GM23338 (cell line): ENCODE data around the gene TRAK1. TPM values are rescaled to one million over a fixed set of nuclear protein-coding genes. Genes with fewer than 3 reads are reported as not detected.
A peak's percentile ranks its signal among the peaks of the same experiment; 100 is the strongest.

Experiments used
- ATAC-seq: fragments of 200-7000 bp; cut with Tn5 transposase; 3 replicates; pipeline ENCODE4 v1.9.1; 2020
- DNase-seq: peaks from one replicate; pipeline ENCODE4 v3.0.0-alpha.2; 2015; ENCODE audit warnings: low spot score
- H2AFZ ChIP-seq: fragments of 200-600 bp; sonication (generic); 2 replicates; pipeline ENCODE4 v1.8.0; 2016; ENCODE audit warnings: antibody characterized with exemption, mild to moderate bottlenecking, moderate library complexity
- H3F3A ChIP-seq: fragments of 200-600 bp; sonication (generic); replicated peaks from 2 replicates; pipeline ENCODE4 v1.8.0; 2017; ENCODE audit warnings: antibody characterized with exemption, mixed run types, low read depth
- H3K27ac ChIP-seq: fragments of 200-600 bp; sonication (generic); 2 replicates; pipeline ENCODE4 v1.6.1; 2016; ENCODE audit warnings: low read depth
- H3K27me3 ChIP-seq: fragments of 200-600 bp; sonication (generic); 2 replicates; pipeline ENCODE4 v1.8.0; 2016; ENCODE audit warnings: mild to moderate bottlenecking, mixed run types, moderate library complexity; ENCODE audit not compliant: insufficient read depth
- H3K36me3 ChIP-seq: fragments of 200-600 bp; sonication (generic); 2 replicates; pipeline ENCODE4 v1.8.0; 2016; ENCODE audit warnings: mild to moderate bottlenecking; ENCODE audit not compliant: insufficient read depth
- H3K4me1 ChIP-seq: fragments of 200-600 bp; sonication (generic); 2 replicates; pipeline ENCODE4 v1.8.0; 2016; ENCODE audit warnings: mild to moderate bottlenecking, moderate library complexity; ENCODE audit not compliant: insufficient read depth
- H3K4me2 ChIP-seq: fragments of 200-600 bp; sonication (generic); 2 replicates; pipeline ENCODE4 v1.7.1; 2017; ENCODE audit warnings: mixed run types
- H3K4me3 ChIP-seq: fragments of 200-600 bp; sonication (generic); 2 replicates; pipeline ENCODE4 v1.6.1; 2016; ENCODE audit warnings: mixed run types
- H3K79me2 ChIP-seq: fragments of 200-600 bp; sonication (generic); replicated peaks from 2 replicates; pipeline ENCODE4 v1.8.0; 2017; ENCODE audit warnings: mild to moderate bottlenecking; ENCODE audit not compliant: insufficient read depth
- H3K9me2 ChIP-seq: fragments of 200-600 bp; sonication (generic); 2 replicates; pipeline ENCODE4 v1.8.0; 2017; ENCODE audit not compliant: insufficient read depth
- H4K20me1 ChIP-seq: fragments of 200-600 bp; sonication (generic); replicated peaks from 2 replicates; pipeline ENCODE4 v1.8.0; 2017; ENCODE audit warnings: mild to moderate bottlenecking; ENCODE audit not compliant: insufficient read depth
- H3K27ac Mint-ChIP-seq: 2 replicates; pipeline ENCODE4 v1.8.0; 2020; ENCODE audit warnings: inconsistent platforms, mild to moderate bottlenecking, moderate library complexity, mixed read lengths
- H3K27me3 Mint-ChIP-seq: 3 replicates; pipeline ENCODE4 v1.8.0; 2022; ENCODE audit warnings: low read depth, mild to moderate bottlenecking, moderate library complexity, mixed read lengths, inconsistent platforms; ENCODE audit not compliant: insufficient read depth, poor library complexity
- H3K36me3 Mint-ChIP-seq: 3 replicates; pipeline ENCODE4 v1.8.0; 2021; ENCODE audit warnings: low read depth, mild to moderate bottlenecking, inconsistent platforms, moderate library complexity, mixed read lengths
- H3K4me1 Mint-ChIP-seq: 3 replicates; pipeline ENCODE4 v1.8.0; 2020; ENCODE audit warnings: mild to moderate bottlenecking, inconsistent platforms, mixed read lengths
- H3K4me3 Mint-ChIP-seq: 3 replicates; pipeline ENCODE4 v1.8.0; 2021; ENCODE audit warnings: moderate library complexity, mild to moderate bottlenecking, inconsistent platforms, mixed read lengths
- H3K9me3 Mint-ChIP-seq: 3 replicates; pipeline ENCODE4 v1.8.0; 2020; ENCODE audit warnings: moderate library complexity, mild to moderate bottlenecking, inconsistent platforms, mixed read lengths
- EZH2 ChIP-seq: fragments of 200-600 bp; sonication (generic); IDR thresholded peaks from one replicate; pipeline ENCODE4 v1.8.0; 2017; ENCODE audit warnings: antibody characterized with exemption, mild to moderate bottlenecking, low read depth; ENCODE audit not compliant: unreplicated experiment
- EZH2phosphoT487 ChIP-seq: fragments of 200-600 bp; sonication (generic); IDR thresholded peaks from one replicate; pipeline ENCODE4 v1.8.1; 2018; ENCODE audit warnings: antibody characterized with exemption; ENCODE audit not compliant: unreplicated experiment
- NANOG ChIP-seq: IDR thresholded peaks from 2 replicates; pipeline ENCODE4 v1.6.1; 2016; ENCODE audit warnings: antibody characterized with exemption, borderline replicate concordance
- POLR2AphosphoS5 ChIP-seq: IDR thresholded peaks from 2 replicates; pipeline ENCODE4 v1.6.1; 2016; ENCODE audit warnings: antibody characterized with exemption, low read depth
- REST ChIP-seq: IDR thresholded peaks from one replicate; pipeline ENCODE4 v1.6.1; 2018; ENCODE audit warnings: antibody characterized with exemption; ENCODE audit not compliant: unreplicated experiment
- STAT1 ChIP-seq: IDR thresholded peaks from one replicate; pipeline ENCODE4 v1.6.1; 2016; ENCODE audit warnings: antibody characterized with exemption; ENCODE audit not compliant: unreplicated experiment
- ZNF114 ChIP-seq: fragments of 250-450 bp; sonication (Bioruptor Pico); IDR thresholded peaks from 2 replicates; pipeline ENCODE4 v1.5.0; 2020; ENCODE audit warnings: mild to moderate bottlenecking, moderate library complexity
- polyA plus RNA-seq: library from polyadenylated mRNA; unstranded; fragments of >200 nt; fragmentation: Nextera tagmentation; extraction: Ambion mirVana; gene quantifications from 2 replicates; pipeline ENCODE4 v1.2.1, GENCODE V29; 2016
- total RNA-seq: library from RNA; depleted of rRNA; stranded (reverse); fragments of >200 nt; shearing (Covaris generic); gene quantifications from 2 replicates; pipeline ENCODE4 v1.2.3, GENCODE V29; 2014
- TF ChIP-seq, protein P1 (sequence below): fragments of 250-450 bp; sonication (Bioruptor Pico); IDR thresholded peaks from 2 replicates; pipeline ENCODE4 v1.5.0; 2020; ENCODE audit warnings: mild to moderate bottlenecking, moderate library complexity
- TF ChIP-seq, protein P2 (sequence below): IDR thresholded peaks from 2 replicates; pipeline ENCODE4 v1.6.1; 2016; ENCODE audit warnings: antibody characterized with exemption

Gene TRAK1
- total and polyA plus RNA-seq, 2 experiments from 2014 or later: 13.4 to 47.4 TPM

- Mint-ChIP-seq H3K4me1 (peaks cover 24% of the 10 kb centered on the region), H3K27me3 (no peaks in the 10 kb centered on the region), H3K9me3 (no peaks in the 10 kb centered on the region), H3K36me3 (peaks cover 4% of the 10 kb centered on the region; the same call in 2 of the 3 replicates), H3K4me3 (no peak overlapping the region), H3K27ac (peak overlapping the region; percentile 70)
- 0 out of 2 replicates have a peak overlapping the region, but pooled peaks have one; percentile 2 for H3K4me2 ChIP-seq
- H3K4me3 ChIP-seq: no peak overlapping the region
- H3K27ac ChIP-seq: 0 out of 2 replicates have a peak overlapping the region, but pooled peaks have one; percentile 63
- DNase-seq (no peak), ATAC-seq (no peak)
- H3K36me3 ChIP-seq: no peaks in the 10 kb centered on the region
- peaks cover 4% of the 10 kb centered on the region; the same call in 1 of the 2 replicates for H3K79me2 ChIP-seq
- TF ChIP-seq POLR2AphosphoS5: no peak
- TF ChIP-seq NANOG: no peak
- H3K27me3 ChIP-seq: no peaks in the 10 kb centered on the region
- no peaks in the 10 kb centered on the region for H3K9me2 ChIP-seq
- H3K4me1 ChIP-seq: 0 out of 2 replicates have a peak, but pooled peaks cover 9% of the 10 kb centered on the region
- H3F3A ChIP-seq: no peaks in the 10 kb centered on the region
- H2AFZ ChIP-seq: no peak overlapping the region
- H4K20me1 ChIP-seq: 0 out of 2 replicates have a peak, but pooled peaks cover 3% of the 10 kb centered on the region
Measured at GRCh38 chr3:42123012-42123581, 31.9 kb downstream of the TRAK1 start.

DNA sequence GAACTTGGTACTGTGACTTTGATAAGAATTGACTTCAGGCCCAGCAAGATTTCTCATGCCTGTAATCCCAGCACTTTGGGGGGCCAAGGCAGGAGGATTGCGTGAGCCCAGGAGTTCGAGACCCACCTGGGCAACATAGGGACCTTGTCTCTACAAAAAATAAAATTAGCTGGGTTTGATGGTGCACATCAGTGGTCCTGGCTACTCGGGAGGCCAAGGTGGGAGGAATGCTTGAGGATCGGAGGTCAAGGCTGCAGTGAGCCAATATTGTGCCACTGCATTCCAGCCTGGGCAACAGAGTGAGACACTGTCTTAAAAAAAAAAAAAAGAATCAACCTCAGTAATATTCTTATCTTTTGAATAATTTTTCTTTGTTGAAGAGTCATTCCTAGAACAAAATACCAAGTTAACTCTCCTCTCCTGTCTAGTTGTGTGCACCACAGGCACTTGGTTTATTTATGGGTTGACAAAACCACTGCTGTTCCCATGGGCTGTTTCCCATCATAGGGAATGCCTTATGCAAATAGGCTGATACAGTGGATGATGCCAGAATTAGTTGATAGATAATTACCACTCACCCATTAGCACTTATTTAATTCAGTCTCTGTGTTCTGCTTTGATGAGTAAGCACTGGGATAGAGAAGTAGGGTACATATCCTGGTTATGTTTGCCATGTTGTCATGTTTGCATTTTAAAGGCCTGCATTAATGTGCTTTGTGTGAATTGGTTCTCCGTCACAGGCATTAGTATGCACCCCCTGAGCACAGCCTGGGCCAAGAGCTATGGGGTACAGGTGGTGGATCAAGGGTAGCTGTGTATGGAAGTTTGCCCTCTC, 32.9 kb downstream of the TRAK1 start:
- H3K4me3 Mint-ChIP-seq: no peak overlapping the region
- TF ChIP-seq REST (no peak), EZH2phosphoT487 (no peak), ZNF114 (CRISPR knock-in tag) (no peak), STAT1 (no peak), EZH2 (no peak)
- TF ChIP-seq, protein P1, sequence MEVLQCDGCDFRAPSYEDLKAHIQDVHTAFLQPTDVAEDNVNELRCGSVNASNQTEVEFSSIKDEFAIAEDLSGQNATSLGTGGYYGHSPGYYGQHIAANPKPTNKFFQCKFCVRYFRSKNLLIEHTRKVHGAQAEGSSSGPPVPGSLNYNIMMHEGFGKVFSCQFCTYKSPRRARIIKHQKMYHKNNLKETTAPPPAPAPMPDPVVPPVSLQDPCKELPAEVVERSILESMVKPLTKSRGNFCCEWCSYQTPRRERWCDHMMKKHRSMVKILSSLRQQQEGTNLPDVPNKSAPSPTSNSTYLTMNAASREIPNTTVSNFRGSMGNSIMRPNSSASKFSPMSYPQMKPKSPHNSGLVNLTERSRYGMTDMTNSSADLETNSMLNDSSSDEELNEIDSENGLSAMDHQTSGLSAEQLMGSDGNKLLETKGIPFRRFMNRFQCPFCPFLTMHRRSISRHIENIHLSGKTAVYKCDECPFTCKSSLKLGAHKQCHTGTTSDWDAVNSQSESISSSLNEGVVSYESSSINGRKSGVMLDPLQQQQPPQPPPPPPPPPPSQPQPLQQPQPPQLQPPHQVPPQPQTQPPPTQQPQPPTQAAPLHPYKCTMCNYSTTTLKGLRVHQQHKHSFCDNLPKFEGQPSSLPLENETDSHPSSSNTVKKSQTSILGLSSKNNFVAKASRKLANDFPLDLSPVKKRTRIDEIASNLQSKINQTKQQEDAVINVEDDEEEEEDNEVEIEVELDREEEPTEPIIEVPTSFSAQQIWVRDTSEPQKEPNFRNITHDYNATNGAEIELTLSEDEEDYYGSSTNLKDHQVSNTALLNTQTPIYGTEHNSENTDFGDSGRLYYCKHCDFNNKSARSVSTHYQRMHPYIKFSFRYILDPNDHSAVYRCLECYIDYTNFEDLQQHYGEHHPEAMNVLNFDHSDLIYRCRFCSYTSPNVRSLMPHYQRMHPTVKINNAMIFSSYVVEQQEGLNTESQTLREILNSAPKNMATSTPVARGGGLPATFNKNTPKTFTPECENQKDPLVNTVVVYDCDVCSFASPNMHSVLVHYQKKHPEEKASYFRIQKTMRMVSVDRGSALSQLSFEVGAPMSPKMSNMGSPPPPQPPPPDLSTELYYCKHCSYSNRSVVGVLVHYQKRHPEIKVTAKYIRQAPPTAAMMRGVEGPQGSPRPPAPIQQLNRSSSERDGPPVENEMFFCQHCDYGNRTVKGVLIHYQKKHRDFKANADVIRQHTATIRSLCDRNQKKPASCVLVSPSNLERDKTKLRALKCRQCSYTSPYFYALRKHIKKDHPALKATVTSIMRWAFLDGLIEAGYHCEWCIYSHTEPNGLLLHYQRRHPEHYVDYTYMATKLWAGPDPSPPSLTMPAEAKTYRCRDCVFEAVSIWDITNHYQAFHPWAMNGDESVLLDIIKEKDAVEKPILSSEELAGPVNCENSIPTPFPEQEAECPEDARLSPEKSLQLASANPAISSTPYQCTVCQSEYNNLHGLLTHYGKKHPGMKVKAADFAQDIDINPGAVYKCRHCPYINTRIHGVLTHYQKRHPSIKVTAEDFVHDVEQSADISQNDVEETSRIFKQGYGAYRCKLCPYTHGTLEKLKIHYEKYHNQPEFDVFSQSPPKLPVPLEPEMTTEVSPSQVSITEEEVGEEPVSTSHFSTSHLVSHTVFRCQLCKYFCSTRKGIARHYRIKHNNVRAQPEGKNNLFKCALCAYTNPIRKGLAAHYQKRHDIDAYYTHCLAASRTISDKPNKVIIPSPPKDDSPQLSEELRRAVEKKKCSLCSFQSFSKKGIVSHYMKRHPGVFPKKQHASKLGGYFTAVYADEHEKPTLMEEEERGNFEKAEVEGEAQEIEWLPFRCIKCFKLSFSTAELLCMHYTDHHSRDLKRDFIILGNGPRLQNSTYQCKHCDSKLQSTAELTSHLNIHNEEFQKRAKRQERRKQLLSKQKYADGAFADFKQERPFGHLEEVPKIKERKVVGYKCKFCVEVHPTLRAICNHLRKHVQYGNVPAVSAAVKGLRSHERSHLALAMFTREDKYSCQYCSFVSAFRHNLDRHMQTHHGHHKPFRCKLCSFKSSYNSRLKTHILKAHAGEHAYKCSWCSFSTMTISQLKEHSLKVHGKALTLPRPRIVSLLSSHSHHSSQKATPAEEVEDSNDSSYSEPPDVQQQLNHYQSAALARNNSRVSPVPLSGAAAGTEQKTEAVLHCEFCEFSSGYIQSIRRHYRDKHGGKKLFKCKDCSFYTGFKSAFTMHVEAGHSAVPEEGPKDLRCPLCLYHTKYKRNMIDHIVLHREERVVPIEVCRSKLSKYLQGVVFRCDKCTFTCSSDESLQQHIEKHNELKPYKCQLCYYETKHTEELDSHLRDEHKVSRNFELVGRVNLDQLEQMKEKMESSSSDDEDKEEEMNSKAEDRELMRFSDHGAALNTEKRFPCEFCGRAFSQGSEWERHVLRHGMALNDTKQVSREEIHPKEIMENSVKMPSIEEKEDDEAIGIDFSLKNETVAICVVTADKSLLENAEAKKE (CRISPR knock-in tag): no peak
- TF ChIP-seq, protein P2, sequence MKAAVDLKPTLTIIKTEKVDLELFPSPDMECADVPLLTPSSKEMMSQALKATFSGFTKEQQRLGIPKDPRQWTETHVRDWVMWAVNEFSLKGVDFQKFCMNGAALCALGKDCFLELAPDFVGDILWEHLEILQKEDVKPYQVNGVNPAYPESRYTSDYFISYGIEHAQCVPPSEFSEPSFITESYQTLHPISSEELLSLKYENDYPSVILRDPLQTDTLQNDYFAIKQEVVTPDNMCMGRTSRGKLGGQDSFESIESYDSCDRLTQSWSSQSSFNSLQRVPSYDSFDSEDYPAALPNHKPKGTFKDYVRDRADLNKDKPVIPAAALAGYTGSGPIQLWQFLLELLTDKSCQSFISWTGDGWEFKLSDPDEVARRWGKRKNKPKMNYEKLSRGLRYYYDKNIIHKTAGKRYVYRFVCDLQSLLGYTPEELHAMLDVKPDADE: no peak

More for the DNA sequence above, 32.9 kb downstream of the TRAK1 start:
- no peaks in the 10 kb centered on the region for H3K9me2 ChIP-seq
- Mint-ChIP-seq H3K9me3 (no peaks in the 10 kb centered on the region), H3K27ac (peak overlapping the region; percentile 70; the same call in 1 of the 2 replicates), H3K27me3 (no peaks in the 10 kb centered on the region), H3K4me1 (peaks cover 21% of the 10 kb centered on the region), H3K36me3 (peaks cover 4% of the 10 kb centered on the region; the same call in 2 of the 3 replicates)
- no peak for DNase-seq
- H3K79me2 ChIP-seq: peaks cover 4% of the 10 kb centered on the region; the same call in 1 of the 2 replicates
- H3K4me2 ChIP-seq: no peak overlapping the region
- no peak overlapping the region for H3K4me3 ChIP-seq
- 0 out of 2 replicates have a peak, but pooled peaks cover 9% of the 10 kb centered on the region for H3K4me1 ChIP-seq
- no peak overlapping the region for H2AFZ ChIP-seq
- no peaks in the 10 kb centered on the region for H3F3A ChIP-seq
- H3K27ac ChIP-seq: no peak overlapping the region
- 0 out of 2 replicates have a peak, but pooled peaks cover 3% of the 10 kb centered on the region for H4K20me1 ChIP-seq
- no peaks in the 10 kb centered on the region for H3K36me3 ChIP-seq
- H3K27me3 ChIP-seq: no peaks in the 10 kb centered on the region
- no peak for ATAC-seq
